HG02610 (cell line): ENCODE data around the gene U2AF1L4.
"Not testable (repeated sequence)": the region's sequence is repeated elsewhere in the genome, so short reads cannot be mapped to it uniquely, and the experiment has no call there.

Experiments used
- ATAC-seq: cut with Tn5 transposase; IDR thresholded peaks from one replicate; pipeline ENCODE4 v1.9.1; 2021; ENCODE audit warnings: mild to moderate bottlenecking, moderate library complexity; ENCODE audit not compliant: unreplicated experiment

Gene U2AF1L4

DNA sequence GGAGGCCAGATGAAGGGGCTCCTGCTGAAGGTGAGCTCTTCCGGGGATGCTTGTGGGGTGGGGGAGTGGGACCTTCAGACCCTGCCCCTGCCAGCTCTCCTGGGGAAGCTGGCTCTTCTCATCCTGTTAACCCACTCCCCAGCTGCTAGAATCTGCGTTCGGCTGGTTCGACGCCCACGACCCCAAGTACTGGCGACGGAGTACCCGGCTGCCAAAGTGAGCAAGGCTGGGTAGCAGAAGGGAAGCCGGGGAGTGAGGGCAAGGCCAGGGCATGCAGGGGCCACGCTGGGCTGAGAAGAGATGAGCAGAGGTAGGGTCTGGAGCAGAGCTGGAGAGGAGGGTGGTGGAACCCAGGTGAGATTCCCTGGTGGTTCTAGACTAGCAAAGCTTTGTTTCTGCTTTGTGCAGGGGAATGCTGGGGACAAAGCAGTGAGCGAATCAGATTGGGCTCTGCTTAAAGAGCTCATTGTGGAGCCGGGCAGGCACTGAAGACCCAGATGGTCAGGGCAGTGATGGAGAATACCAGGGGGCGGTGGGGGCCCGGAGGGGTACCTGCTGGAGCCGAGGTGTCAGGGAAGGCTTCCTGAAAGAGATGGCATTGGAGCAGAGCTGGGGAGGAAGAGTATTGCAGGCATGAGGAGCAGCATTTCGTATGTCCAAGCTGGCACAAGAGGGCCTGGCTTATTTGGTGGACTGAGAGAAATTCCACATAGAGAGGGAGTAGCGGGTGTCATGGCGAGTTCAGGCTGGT, 17.1 kb downstream of the U2AF1L4 start:
- no peak for ATAC-seq

DNA sequence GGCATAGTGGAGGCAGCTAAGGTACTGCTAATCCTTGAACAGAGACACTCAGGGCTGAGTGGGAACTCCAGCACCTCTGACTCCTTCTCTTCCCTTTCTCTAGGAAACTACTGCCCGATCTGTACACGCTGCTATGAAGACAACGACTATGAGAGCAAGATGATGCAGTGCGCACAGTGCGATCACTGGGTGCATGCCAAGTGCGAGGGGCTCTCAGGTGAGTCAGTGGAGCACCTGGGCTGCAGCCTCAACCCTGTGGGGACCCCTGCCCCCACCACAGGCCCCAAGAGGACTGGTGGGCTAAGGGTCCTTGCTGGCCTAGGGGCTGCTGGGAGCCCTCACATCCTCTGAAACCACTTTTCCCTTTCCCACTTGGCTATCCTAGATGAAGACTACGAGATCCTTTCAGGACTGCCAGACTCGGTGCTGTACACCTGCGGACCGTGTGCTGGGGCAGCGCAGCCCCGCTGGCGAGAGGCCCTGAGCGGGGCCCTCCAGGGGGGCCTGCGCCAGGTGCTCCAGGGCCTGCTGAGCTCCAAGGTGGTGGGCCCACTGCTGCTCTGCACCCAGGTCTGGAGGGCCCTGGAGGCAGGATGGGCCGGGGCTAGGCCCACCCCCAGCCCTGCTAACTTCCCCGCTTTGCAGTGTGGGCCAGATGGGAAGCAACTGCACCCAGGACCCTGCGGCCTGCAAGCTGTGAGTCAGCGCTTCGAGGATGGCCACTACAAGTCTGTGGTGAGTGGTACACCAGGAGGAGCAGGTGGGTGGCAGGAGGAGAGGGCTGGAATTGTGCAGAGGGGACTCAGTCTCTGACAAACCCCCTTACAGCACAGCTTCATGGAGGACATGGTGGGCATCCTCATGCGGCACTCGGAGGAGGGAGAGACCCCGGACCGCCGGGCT, 17.9 kb downstream of the U2AF1L4 start:
- no peak for ATAC-seq

DNA sequence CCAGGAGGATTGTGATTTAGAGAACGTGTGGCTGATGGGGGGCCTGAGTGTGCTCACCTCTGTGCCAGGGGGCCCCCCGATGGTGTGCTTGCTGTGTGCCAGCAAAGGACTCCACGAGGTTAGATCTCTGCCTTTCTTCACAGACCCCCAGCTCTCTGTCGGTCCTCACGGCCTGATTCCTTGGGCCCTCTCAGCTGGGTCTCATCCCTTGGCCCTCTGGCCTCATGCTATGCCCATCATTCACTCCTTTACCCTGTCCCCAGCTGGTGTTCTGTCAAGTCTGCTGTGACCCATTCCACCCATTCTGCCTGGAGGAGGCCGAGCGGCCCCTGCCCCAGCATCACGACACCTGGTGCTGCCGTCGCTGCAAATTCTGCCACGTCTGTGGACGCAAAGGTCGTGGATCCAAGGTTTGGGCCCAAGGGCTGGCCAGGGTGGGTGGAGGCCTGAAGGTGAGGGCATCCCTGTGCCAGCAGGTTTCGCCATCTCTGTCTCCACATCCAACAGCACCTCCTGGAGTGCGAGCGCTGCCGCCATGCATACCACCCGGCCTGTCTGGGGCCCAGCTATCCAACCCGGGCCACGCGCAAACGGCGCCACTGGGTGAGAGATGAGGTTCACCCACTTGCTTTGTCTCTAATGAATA, 19.9 kb downstream of the U2AF1L4 start:
- no peak for ATAC-seq

DNA sequence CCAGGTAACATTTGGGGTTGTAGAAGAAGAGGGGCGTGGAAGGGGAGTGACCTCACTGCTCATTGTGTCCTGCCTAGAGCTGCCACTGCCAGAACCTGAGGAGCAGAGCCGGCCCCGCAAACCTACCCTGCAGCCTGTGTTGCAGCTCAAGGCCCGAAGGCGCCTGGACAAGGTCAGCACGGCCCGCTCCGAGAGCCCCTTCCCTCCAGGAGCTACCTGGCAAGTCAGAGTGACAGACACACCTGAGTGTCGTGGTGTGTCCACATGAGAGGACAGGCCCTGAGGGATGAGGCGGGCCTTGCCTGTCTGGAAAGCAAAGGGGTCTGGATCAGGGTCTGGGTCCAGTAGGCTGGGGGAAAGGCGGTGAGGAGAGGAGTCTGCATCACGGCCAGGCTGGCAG, 20.7 kb downstream of the U2AF1L4 start:
- ATAC-seq = no peak

DNA sequence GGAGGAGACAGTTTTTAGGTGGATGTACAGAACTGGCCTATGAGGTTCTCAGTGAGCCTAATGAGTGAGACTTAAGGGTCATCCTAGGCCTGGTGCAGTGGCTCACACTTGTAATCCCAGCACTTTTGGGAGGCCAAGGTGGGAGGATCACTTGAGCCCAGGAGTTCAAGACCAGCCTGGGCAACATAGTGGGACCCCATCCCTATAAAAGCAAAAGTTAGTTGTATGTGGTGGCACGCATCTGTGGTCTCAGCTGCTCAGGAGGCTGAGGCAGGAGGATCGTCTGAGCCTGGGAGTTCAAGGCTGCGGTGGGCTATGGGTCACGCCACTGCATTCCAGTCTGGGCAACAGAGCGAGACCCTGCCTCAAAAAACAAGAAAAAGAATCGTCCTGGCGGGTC, 21.1 kb downstream of the U2AF1L4 start:
- not testable (repeated sequence) for ATAC-seq

DNA sequence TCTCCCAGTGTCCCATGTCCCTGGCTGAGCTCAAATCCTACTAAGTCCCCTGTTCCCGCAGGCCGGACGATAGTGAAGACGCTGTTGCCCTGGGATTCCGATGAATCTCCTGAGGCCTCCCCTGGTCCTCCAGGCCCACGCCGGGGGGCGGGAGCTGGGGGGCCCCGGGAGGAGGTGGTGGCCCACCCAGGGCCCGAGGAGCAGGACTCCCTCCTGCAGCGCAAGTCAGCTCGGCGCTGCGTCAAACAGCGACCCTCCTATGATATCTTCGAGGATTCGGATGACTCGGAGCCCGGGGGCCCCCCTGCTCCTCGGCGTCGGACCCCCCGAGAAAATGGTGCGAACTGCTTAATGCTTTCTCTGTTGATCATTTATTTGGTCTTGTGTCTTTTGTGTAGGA, 21.5 kb downstream of the U2AF1L4 start:
- no peak for ATAC-seq

DNA sequence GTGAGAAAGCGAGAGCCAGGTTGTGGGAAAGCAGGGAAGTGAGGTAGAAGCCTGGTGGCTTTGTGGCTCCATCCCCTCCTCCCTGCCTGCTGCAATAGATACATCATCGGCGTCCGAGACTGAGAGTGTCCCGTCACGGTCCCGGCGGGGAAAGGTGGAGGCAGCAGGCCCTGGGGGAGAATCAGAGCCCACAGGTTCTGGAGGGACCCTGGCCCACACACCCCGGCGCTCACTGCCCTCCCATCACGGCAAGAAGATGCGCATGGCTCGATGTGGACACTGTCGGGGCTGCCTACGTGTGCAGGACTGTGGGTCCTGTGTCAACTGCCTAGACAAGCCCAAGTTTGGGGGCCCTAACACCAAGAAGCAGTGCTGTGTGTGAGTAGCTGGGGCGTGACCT, 22.3 kb downstream of the U2AF1L4 start:
- ATAC-seq = no peak

DNA sequence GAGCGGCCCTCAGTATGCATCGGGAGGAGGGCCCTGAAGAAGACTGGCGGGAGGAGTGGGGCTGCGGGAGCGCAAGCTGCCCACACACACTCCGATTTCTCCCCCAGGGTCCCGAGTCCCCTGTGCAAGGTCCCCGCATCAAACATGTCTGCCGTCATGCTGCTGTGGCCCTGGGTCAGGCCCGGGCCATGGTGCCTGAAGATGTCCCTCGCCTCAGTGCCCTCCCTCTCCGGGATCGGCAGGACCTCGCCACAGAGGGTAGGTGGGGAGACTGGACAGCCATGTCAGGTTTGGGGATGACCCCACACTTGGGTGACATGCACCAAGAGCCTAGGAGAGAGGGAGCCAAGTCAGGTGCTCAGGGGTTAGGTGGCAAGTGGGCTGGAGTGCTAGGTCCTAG, 22.8 kb downstream of the U2AF1L4 start:
- no peak for ATAC-seq

DNA sequence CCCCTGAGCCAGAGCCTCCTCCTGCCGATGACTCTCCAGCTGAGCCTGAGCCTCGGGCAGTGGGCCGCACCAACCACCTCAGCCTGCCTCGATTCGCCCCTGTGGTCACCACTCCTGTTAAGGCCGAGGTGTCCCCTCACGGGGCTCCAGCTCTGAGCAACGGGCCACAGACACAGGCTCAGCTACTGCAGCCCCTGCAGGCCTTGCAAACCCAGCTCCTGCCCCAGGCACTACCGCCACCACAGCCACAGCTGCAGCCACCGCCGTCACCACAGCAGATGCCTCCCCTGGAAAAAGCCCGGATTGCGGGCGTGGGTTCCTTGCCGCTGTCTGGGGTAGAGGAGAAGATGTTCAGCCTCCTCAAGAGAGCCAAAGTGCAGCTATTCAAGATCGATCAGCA, 23.8 kb downstream of the U2AF1L4 start:
- no peak for ATAC-seq

DNA sequence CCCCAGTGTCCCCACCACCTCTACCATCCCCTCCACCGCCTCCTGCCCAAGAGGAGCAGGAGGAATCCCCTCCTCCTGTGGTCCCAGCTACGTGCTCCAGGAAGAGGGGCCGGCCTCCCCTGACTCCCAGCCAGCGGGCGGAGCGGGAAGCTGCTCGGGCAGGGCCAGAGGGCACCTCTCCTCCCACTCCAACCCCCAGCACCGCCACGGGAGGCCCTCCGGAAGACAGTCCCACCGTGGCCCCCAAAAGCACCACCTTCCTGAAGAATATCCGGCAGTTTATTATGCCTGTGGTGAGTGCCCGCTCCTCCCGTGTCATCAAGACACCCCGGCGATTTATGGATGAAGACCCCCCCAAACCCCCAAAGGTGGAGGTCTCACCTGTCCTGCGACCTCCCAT, 24.6 kb downstream of the U2AF1L4 start:
- ATAC-seq = no peak

DNA sequence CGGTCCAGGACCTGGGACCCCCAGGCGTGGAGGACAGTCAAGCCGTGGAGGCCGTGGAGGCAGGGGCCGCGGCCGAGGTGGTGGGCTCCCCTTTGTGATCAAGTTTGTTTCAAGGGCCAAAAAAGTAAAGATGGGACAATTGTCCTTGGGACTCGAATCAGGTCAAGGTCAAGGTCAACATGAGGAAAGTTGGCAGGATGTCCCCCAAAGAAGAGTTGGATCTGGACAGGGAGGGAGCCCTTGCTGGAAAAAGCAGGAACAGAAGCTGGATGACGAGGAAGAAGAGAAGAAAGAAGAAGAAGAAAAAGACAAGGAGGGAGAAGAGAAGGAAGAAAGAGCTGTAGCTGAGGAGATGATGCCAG, 25.1 kb downstream of the U2AF1L4 start:
- no peak for ATAC-seq

DNA sequence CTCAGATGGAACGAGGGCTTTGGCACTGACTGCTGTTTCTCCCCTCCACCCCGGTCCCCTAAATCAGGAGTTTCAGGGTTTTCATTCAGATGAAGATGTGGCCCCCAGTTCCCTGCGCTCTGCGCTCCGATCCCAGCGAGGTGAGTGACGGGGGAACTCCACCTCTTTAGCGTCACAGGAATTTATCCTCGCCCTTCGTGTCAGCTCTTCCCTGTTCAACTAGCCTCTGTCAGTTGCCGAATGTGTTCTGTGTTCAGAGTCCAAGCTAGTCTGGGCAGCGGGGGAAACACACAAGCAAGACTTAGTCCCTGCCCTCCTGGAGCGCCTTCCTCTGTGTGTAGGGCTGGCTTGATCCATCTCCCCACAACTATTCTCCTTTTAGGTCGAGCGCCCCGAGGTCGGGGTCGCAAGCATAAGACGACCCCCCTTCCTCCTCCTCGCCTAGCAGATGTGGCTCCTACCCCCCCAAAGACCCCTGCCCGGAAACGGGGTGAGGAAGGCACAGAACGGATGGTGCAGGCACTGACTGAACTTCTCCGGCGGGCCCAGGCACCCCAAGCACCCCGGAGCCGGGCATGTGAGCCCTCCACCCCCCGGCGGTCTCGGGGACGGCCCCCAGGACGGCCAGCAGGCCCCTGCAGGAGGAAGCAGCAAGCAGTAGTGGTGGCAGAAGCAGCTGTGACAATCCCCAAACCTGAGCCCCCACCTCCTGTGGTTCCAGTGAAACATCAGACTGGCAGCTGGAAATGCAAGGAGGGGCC, 25.6 kb downstream of the U2AF1L4 start:
- no peak for ATAC-seq

DNA sequence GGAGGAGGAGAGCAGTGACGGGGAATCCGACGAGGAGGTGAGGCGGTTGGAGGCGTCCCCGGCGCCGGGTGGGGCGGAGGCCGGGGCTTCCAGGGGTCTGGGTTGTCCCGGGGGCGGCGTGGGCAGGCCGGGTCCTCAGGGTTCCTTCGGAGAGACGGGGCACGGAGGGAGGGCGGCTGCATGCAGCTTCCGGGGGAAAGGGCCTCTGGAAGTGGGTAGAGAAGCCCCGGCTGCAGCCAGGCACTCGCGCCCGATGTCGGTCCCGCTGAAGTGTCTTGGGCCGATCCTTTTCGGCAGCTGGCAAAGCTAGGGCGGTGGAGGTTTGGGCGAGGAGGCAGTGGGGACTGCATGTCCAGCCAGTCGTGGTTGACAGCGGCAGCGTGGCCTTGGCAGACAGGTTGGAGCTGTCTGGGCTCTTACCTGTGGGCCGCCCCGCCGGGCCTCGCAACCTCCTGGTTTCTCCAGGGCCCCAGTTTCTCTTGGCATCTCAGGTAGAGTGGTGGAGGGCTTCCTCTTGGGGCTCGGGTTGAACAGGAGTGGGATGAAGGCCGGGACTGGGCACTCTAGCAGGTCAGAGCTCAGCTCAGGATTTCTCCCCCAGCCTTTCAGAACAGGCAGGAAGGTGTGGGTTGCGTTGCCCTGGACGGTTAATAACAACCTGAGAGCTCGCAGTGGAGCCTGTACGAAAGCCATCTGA, 26.7 kb downstream of the U2AF1L4 start:
- peak; percentile 2 for ATAC-seq

DNA sequence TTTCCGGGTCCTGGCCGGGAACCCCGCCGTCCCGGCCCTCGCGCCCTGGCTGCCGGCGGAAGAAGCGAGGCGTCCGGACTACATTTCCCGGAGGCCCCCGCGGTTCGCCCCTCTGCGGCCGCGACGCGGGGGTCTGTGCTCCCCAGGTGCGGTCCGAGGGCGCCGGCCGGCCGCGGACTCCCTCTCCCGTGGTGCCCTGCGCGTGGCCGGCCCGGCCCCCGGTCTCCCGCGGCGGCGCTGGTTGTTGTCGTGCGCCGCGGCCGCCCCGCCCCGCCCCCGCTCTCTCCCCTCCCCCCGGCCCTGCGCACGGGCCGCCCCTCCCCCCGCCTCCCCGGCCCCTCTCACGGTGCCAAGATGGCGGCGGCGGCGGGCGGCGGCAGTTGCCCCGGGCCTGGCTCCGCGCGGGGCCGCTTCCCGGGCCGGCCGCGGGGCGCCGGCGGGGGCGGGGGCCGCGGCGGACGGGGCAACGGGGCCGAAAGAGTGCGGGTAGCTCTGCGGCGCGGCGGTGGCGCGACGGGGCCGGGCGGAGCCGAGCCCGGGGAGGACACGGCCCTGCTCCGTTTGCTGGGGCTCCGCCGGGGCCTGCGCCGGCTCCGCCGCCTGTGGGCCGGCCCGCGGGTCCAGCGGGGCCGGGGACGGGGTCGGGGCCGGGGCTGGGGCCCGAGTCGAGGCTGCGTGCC, 27.4 kb downstream of the U2AF1L4 start, which contains the start of gene KMT2B:
Gene KMT2B, plus strand, starts transcription at position 339 of the 680 bp plus-strand sequence. Its CDS starts 16 bp downstream, at position 355.
- ATAC-seq = peak; percentile 46

DNA sequence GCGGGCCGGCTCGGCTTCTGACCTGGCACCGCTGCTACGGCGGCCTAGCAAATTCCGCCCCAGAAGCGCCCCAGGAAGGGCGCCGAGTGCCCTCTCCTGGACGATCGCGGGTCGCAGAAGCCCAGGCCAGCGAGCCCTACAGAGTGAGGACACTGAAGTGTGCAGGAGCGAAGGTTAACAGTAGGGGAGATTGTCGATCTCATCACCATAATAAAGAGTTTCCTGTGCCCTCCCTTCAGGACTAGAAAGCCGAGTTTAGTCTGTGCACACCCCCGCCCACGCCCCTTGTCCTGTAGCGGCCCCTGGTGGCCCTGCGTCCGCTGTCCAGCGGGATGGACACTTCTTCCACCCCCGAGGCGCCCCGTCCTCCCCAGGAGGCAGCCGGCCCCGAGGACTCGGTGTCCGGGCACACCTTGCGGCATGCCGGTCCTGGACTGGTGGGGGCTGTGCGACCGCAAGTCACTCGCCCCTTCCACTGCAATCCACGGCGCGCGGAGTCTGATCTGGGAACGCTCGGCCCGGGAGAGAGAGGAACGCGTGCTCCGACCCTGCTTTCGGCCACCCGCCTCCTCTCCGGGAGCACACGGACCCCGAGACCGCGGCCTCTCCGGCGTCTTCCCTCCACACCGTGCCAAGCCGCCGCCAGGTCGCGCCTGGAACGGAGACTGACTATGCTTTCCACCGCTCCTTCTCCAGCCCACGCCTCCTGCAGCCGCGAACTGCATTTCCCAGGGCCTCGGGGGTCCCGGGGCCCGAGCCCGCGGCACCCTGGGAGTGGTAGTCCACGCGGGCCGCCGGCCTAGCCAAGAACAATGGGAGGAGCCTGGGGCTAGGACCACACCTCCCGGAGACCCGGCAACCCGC, 28.2 kb downstream of the U2AF1L4 start:
- ATAC-seq = peak; percentile 58

DNA sequence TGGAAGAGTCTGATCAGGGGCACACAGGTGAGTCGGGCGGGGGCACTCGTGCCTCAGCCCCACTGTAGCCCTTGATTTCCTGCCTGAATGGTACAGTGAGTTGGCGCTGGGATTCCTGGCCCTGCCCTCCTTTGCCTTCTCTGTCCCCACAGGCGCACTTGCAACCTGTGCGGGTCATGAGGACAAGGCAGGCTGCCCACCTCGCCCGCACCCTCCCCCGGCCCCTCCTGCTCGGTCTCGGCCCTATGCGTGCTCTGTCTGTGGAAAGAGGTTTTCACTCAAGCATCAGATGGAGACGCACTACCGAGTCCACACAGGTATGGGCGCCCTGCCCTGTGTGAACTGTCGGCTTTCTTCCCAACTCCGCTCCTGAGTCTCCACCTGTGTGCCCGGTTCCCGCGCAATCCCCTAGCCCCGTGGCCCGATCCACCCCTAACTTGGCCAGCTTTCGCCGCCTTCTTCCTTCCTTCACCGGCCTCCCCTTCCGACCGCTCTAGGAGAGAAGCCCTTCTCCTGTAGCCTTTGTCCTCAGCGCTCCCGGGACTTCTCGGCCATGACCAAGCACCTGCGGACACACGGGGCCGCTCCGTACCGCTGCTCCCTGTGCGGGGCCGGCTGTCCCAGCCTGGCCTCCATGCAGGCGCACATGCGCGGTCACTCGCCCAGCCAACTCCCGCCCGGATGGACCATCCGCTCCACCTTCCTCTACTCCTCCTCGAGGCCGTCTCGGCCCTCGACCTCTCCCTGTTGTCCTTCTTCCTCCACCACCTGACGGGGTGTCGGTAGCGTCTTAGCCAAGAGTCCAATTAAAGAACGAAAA, 29.0 kb downstream of the U2AF1L4 start:
- no peak for ATAC-seq

DNA sequence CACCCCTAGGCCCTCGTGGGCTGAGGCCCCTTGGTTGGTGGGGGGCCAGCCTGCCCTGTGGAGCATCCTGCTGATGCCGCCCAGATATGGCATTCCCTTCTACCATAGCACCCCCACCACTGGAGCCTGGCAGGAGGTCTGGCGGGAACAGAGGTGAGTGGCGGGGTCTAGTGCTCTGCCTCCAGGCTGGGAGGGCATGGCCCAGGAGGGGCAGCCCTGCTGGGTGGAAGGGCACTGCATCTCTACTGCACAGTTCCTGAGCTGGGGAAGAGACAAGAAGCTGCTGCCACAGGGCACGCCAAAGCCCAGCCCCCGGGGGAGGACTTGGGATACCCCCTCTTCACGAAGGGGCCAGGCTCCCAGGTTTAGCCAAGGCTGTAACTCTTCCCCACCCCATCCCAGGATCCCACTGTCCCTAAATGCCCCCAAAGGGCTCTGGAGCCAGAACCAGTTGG, 29.8 kb downstream of the U2AF1L4 start:
- no peak for ATAC-seq
